ENCODE measurements around the gene TP53BP1.

Gene TP53BP1

DNA sequence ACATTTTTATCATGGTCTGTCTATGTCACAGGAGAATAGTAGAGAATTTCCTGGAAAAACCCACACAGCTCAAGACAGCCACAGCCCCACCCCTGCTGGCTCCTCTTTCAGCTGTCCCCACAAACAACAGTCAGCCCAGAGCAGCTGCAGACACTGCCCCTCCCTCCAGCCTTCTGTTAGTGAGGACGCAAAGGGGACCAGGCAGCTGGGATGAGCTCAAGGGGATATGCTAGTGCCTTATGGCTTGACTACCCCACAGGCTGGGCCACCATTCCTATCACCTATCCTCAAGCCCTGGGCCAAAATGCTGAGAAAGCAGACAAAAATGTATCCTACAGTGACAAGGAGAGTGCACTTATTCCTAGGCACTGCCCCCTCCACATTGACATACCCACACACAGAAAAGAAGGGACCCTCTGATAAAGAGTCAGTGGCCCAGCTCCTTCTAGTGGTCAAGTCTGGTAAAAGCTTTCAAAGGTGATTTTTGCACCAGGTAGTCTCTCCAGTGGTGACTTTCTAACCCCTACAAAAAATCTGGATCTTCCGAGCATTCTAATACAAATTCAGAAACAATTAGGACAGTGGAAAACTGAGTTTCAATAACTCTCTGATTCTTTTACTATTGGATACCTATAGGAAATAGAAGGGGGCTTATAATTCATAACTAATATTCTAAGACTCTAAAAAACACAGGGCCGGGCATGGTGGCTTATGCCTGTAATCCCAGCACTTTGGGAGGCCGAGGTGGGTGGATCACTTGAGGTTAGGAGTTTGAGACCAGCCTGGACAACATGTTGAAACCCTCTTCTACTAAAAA is 21.5 kb upstream of the TP53BP1 start:
- peak in 2 of 3 donors; percentile 56 to 57 for DNase-seq

DNA sequence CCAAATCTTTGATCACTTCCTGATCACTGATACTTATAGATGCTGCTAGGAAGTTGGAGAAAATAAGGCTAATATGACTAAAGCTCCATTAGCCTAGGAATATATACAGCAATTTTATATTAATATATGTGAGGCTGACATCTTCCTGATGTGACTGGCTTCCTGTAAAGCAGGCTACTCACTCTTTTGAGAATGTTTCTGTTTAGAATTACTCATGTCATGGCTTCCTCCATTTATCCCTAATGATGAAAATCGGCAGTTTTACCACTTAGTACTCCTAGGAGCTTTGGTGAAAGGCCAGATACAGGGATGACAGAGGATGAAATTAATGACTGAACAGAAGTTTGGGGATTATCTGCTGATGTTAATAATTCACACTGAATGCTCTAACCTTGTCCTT is 20.6 kb upstream of the TP53BP1 start:
- ChIA-PET CTCF (interaction anchor here (0.9 to 7.2 kb wide), 12 partner anchors 8 to 72 kb away, joined by 4 to 115 read pairs (median 10); partner anchors contain the start of gene TP53BP1), POLR2A (no interaction called here)
- Histone ChIP-seq H3K4me3 (ENCODE audit: control insufficient read depth in 1 of 7, extremely low read depth in 1 of 7, insufficient read depth in 4 of 7, low read depth in 2 of 7, low read length in 6 of 7) (no peak overlapping the region), H3K9me3 (ENCODE audit: control extremely low read depth in 1 of 5, control insufficient read depth in 4 of 5, insufficient read depth in 2 of 5, low read depth in 1 of 5, low read length in 4 of 5) (no peaks in the 10 kb centered on the region), H3K36me3 (ENCODE audit: control insufficient read depth in 4 of 4, insufficient read depth in 4 of 4, low read length in 3 of 4) (no peaks in the 10 kb centered on the region), H3K27me3 (replicated peaks in 2 of 5; ENCODE audit: control insufficient read depth in 4 of 5, insufficient read depth in 5 of 5, low read length in 4 of 5) (peaks cover 0 to 3% (median 0%) of the 10 kb centered on the region in 5 experiments), H3K4me1 (ENCODE audit: control extremely low read depth in 1 of 4, control insufficient read depth in 4 of 4, insufficient read depth in 4 of 4, low read length in 3 of 4) (peaks cover 18 to 71% (median 65%) of the 10 kb centered on the region in 4 experiments), H3K27ac (ENCODE audit: insufficient read depth in 1 of 2, low read depth in 1 of 2, low read length in 2 of 2, poor library complexity in 1 of 2, severe bottlenecking in 2 of 2) (peak overlapping the region in 1 of 2 experiments; percentile 45)
- WGBS (ENCODE audit: insufficient coverage): no CpG with 5 or more reads among the region's 1 CpG
- no peak for DNase-seq

More for the DNA sequence above, 21.5 kb upstream of the TP53BP1 start:
- H3K36me3 ChIP-seq (ENCODE audit: control insufficient read depth in 4 of 4, insufficient read depth in 4 of 4, low read length in 3 of 4): no peaks in the 10 kb centered on the region
- peaks cover 0 to 3% (median 0%) of the 10 kb centered on the region in 5 experiments for H3K27me3 ChIP-seq (replicated peaks in 2 of 5; ENCODE audit: control insufficient read depth in 4 of 5, insufficient read depth in 5 of 5, low read length in 4 of 5)
- WGBS (ENCODE audit: insufficient coverage): no CpG with 5 or more reads among the region's 4 CpGs
- H3K27ac ChIP-seq (ENCODE audit: insufficient read depth in 1 of 2, low read depth in 1 of 2, low read length in 2 of 2, poor library complexity in 1 of 2, severe bottlenecking in 2 of 2): peak overlapping the region in 1 of 2 experiments; percentile 45
- no peaks in the 10 kb centered on the region for H3K9me3 ChIP-seq (ENCODE audit: control extremely low read depth in 1 of 5, control insufficient read depth in 4 of 5, insufficient read depth in 2 of 5, low read depth in 1 of 5, low read length in 4 of 5)
- ChIA-PET POLR2A (interaction anchor here (0.8 to 1.1 kb wide), 4 partner anchors 9 to 30 kb away, joined by 3 read pairs; no protein-coding TSS in a partner anchor), CTCF (interaction anchor here (0.6 to 7.2 kb wide), 13 partner anchors 8 to 73 kb away, joined by 3 to 115 read pairs (median 10); partner anchors contain the start of gene TP53BP1)
- peak overlapping the region in 2 of 7 experiments; percentile 28 to 33 for H3K4me3 ChIP-seq (ENCODE audit: control insufficient read depth in 1 of 7, extremely low read depth in 1 of 7, insufficient read depth in 4 of 7, low read depth in 2 of 7, low read length in 6 of 7)
- H3K4me1 ChIP-seq (ENCODE audit: control extremely low read depth in 1 of 4, control insufficient read depth in 4 of 4, insufficient read depth in 4 of 4, low read length in 3 of 4): peaks cover 25 to 76% (median 70%) of the 10 kb centered on the region in 4 experiments

DNA sequence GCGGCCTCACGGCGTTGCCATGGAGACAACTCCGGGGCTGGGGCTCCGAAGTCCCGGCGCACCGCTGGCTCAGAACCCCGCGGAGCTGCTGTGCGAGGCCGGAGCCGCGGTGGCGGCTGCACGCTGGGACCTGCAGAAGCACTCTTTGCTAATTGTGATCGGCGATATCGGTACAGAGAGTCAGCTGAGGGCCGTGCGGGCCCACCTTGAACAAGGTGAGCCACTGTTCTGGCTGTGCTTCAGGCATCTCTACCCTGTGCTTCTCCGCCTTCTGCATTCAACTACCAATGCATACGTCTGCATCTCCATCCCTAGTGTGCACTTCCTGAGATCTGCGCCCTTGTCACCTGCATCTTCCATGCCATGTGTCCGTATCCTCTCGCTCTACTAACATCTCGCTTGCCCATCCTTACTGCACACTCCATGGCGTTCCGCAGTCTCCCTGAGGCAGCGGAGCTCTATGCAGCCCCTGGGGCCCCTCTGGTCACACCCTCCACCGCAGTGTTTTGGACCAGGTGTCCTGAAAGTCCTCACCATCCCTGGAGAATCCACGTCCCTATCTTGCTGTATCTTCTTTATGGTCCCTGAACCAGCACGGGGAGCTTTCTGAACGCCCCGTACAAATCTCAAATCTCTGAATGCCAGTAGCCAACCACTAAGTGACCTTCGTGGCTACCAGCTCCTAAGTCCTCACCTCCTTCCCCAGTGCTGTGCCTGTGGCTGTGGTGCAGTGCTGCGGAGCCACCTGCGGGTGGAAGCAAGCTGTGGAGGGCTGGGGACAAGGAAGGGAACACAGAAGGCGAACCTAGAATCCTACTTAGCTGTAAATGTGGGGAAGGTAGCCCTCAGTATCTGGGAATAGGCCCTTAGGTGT is 18.3 kb upstream of the TP53BP1 start:
- Histone ChIP-seq H3K27ac (ENCODE audit: insufficient read depth in 1 of 2, low read depth in 1 of 2, low read length in 2 of 2, poor library complexity in 1 of 2, severe bottlenecking in 2 of 2) (no peak overlapping the region), H3K27me3 (replicated peaks in 2 of 5; ENCODE audit: control insufficient read depth in 4 of 5, insufficient read depth in 5 of 5, low read length in 4 of 5) (peaks cover 0 to 3% (median 0%) of the 10 kb centered on the region in 5 experiments), H3K36me3 (ENCODE audit: control insufficient read depth in 4 of 4, insufficient read depth in 4 of 4, low read length in 3 of 4) (no peaks in the 10 kb centered on the region), H3K9me3 (ENCODE audit: control extremely low read depth in 1 of 5, control insufficient read depth in 4 of 5, insufficient read depth in 2 of 5, low read depth in 1 of 5, low read length in 4 of 5) (no peaks in the 10 kb centered on the region), H3K4me1 (ENCODE audit: control extremely low read depth in 1 of 4, control insufficient read depth in 4 of 4, insufficient read depth in 4 of 4, low read length in 3 of 4) (peaks cover 11 to 49% (median 45%) of the 10 kb centered on the region in 4 experiments), H3K4me3 (ENCODE audit: control insufficient read depth in 1 of 7, extremely low read depth in 1 of 7, insufficient read depth in 4 of 7, low read depth in 2 of 7, low read length in 6 of 7) (peak overlapping the region; percentile 55 to 89 (median 77))
- POLR2A ChIA-PET: interaction anchor here (0.6 to 1.0 kb wide), 4 partner anchors 18 to 249 kb away, joined by 3 to 6 read pairs (median 4); partner anchors contain the start of gene TP53BP1
- CTCF ChIA-PET: interaction anchor here (0.6 to 7.2 kb wide), 14 partner anchors 10 to 109 kb away, joined by 3 to 115 read pairs (median 4); partner anchors contain the start of gene TP53BP1
- 2% methylated on average over 33 of the region's 39 CpGs for WGBS (ENCODE audit: insufficient coverage)
- DNase-seq: peak in 2 of 3 donors; percentile 62 to 69

DNA sequence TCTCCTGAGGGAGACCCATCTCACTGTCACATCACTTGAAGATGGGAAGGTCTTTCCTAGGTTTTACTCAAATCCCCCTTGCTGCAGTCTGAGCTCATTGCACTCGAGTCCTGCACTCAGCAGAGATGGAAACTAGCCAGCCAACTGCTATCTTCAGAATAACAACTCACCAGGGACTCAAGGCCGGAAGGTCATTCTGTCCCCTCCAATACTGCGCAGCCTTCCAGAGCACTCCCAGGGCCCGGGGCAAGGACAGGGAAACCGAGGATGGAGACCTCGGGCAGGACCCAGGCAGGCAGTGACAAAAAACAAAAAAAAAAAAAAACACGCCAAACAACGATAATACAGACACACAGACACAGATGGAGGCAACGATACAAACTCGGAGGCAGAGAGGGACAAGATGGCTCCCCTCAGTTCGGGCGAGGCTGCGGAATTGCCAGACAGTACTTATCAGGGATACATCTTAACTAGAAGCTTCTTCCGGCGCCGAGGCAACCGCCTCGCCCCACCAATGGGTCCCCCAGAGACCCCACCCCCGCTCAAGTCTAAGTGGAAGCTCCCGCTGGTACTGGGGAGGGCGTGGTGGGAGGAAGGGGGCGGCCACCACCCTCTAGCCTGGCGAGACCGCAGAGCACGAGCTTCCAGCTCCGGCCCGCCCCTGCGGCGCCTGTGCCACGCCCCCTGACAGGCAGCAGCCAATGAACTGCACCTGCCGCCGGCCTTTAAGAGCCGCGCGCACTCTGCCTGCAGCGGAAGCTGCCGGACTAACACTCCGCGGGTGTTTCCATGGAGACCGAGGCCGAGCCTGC is 17.4 kb upstream of the TP53BP1 start:
- peak overlapping the region; percentile 55 to 89 (median 77) for H3K4me3 ChIP-seq (ENCODE audit: control insufficient read depth in 1 of 7, extremely low read depth in 1 of 7, insufficient read depth in 4 of 7, low read depth in 2 of 7, low read length in 6 of 7)
- WGBS (ENCODE audit: insufficient coverage): 0% methylated on average over 25 of the region's 41 CpGs
- DNase-seq: peak; percentile 97 to 99 (median 99)
- POLR2A ChIA-PET: interaction anchor here (0.6 to 1.0 kb wide), 4 partner anchors 17 to 250 kb away, joined by 3 to 6 read pairs (median 4); partner anchors contain the start of gene TP53BP1
- H3K27me3 ChIP-seq (replicated peaks in 2 of 5; ENCODE audit: control insufficient read depth in 4 of 5, insufficient read depth in 5 of 5, low read length in 4 of 5): peaks cover 0 to 3% (median 0%) of the 10 kb centered on the region in 5 experiments
- no peaks in the 10 kb centered on the region for H3K36me3 ChIP-seq (ENCODE audit: control insufficient read depth in 4 of 4, insufficient read depth in 4 of 4, low read length in 3 of 4)
- peak overlapping the region; percentile 73 to 89 for H3K27ac ChIP-seq (ENCODE audit: insufficient read depth in 1 of 2, low read depth in 1 of 2, low read length in 2 of 2, poor library complexity in 1 of 2, severe bottlenecking in 2 of 2)
- peaks cover 11 to 43% (median 40%) of the 10 kb centered on the region in 4 experiments for H3K4me1 ChIP-seq (ENCODE audit: control extremely low read depth in 1 of 4, control insufficient read depth in 4 of 4, insufficient read depth in 4 of 4, low read length in 3 of 4)
- no peaks in the 10 kb centered on the region for H3K9me3 ChIP-seq (ENCODE audit: control extremely low read depth in 1 of 5, control insufficient read depth in 4 of 5, insufficient read depth in 2 of 5, low read depth in 1 of 5, low read length in 4 of 5)
- CTCF ChIA-PET: interaction anchor here (0.6 to 7.2 kb wide), 11 partner anchors 9 to 164 kb away, joined by 3 to 115 read pairs (median 4); partner anchors contain the start of gene TP53BP1

DNA sequence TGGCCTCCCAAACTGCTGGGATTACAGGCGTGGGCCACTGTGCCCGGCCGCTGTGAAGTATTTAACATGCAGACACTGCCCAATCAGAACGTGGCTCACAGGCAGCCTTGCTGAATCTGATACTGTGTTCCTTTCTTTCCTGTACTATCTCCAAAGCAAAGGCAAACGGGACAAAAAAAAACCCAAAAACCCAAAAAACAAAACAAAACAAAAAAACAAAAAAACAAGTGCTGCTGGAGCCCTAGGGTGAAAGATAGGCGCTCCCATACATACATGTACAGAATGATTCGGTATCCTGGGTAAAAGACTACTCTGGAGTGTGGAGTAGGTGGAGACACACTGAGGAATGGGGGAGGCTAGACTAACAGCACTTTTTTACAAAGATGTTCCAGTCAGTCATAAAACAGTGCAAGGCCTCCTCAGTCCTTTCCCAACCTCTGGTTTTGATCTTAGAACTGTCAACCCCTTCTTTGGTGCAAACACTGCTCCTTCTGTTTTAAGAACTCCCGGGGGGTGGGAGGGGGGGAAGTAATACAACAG is 16.8 kb upstream of the TP53BP1 start:
- CTCF ChIA-PET: interaction anchor here (1.1 to 7.2 kb wide), 4 partner anchors 8 to 163 kb away, joined by 4 to 115 read pairs (median 26); partner anchors contain the start of gene TP53BP1
- 96% methylated on average over 6 of the region's 8 CpGs for WGBS (ENCODE audit: insufficient coverage)
- H3K4me3 ChIP-seq (ENCODE audit: control insufficient read depth in 1 of 7, extremely low read depth in 1 of 7, insufficient read depth in 4 of 7, low read depth in 2 of 7, low read length in 6 of 7): peak overlapping the region in 6 of 7 experiments; percentile 64 to 89 (median 78)
- H3K27me3 ChIP-seq (replicated peaks in 2 of 5; ENCODE audit: control insufficient read depth in 4 of 5, insufficient read depth in 5 of 5, low read length in 4 of 5): peaks cover 0 to 3% (median 0%) of the 10 kb centered on the region in 5 experiments
- no peaks in the 10 kb centered on the region for H3K36me3 ChIP-seq (ENCODE audit: control insufficient read depth in 4 of 4, insufficient read depth in 4 of 4, low read length in 3 of 4)
- no peaks in the 10 kb centered on the region for H3K9me3 ChIP-seq (ENCODE audit: control extremely low read depth in 1 of 5, control insufficient read depth in 4 of 5, insufficient read depth in 2 of 5, low read depth in 1 of 5, low read length in 4 of 5)
- H3K27ac ChIP-seq (ENCODE audit: insufficient read depth in 1 of 2, low read depth in 1 of 2, low read length in 2 of 2, poor library complexity in 1 of 2, severe bottlenecking in 2 of 2): peak overlapping the region in 1 of 2 experiments; percentile 89
- H3K4me1 ChIP-seq (ENCODE audit: control extremely low read depth in 1 of 4, control insufficient read depth in 4 of 4, insufficient read depth in 4 of 4, low read length in 3 of 4): peaks cover 11 to 43% (median 38%) of the 10 kb centered on the region in 4 experiments
- POLR2A ChIA-PET: no interaction called here
- no peak for DNase-seq
